ENCODE results near the gene SYTL2.
"Not testable (repeated sequence)": the region's sequence is repeated elsewhere in the genome, so short reads cannot be mapped to it uniquely, and the experiment has no call there.

Gene SYTL2

GRCh38 chr11:85810871-85811611 is at the start of gene SYTL2:
SYTL2 (minus strand) TSS chr11:85811141; CDS start chr11:85757725, 53,416 bp downstream.
- peak; percentile 79 for DNase-seq

- DNase-seq: not testable (repeated sequence)
These were observed 48.6 kb upstream of the SYTL2 start for GRCh38 chr11:85859541-85859940.

- DNase-seq: no peak
These were observed 46.2 kb upstream of the SYTL2 start for GRCh38 chr11:85857098-85857497.

GRCh38 chr11:85855341-85855656 is 44.4 kb upstream of the SYTL2 start, which contains the start of gene CCDC83:
CCDC83 (plus strand) TSS chr11:85855383; CDS start chr11:85865124, 9,741 bp downstream.
- no peak for DNase-seq

- peak; percentile 95 for DNase-seq
These were observed 43.8 kb upstream of the SYTL2 start for GRCh38 chr11:85854557-85855340.

- DNase-seq: no peak
These were observed 43.2 kb upstream of the SYTL2 start for GRCh38 chr11:85854212-85854556.

- not testable (repeated sequence) for DNase-seq
These were observed 42.6 kb upstream of the SYTL2 start for GRCh38 chr11:85853541-85853940.

GRCh38 chr11:85852754-85853153 is 41.8 kb upstream of the SYTL2 start:
- not testable (repeated sequence) for DNase-seq

GRCh38 chr11:85848556-85848955 is 37.6 kb upstream of the SYTL2 start:
- no peak for DNase-seq

GRCh38 chr11:85848006-85848405 is 37.1 kb upstream of the SYTL2 start:
- no peak for DNase-seq

GRCh38 chr11:85847436-85847835 is 36.5 kb upstream of the SYTL2 start:
- no peak for DNase-seq

- no peak for DNase-seq
These were observed 34.2 kb upstream of the SYTL2 start for GRCh38 chr11:85845124-85845631.

- no peak for DNase-seq
These were observed 33.6 kb upstream of the SYTL2 start for GRCh38 chr11:85844439-85845123.

- no peak for DNase-seq
These were observed 33.0 kb upstream of the SYTL2 start for GRCh38 chr11:85843929-85844328.

- not testable (repeated sequence) for DNase-seq
These were observed 30.0 kb upstream of the SYTL2 start for GRCh38 chr11:85840932-85841331.

GRCh38 chr11:85835729-85836128 is 24.8 kb upstream of the SYTL2 start:
- no peak for DNase-seq

- DNase-seq: no peak
These were observed 24.3 kb upstream of the SYTL2 start for GRCh38 chr11:85835263-85835662.

GRCh38 chr11:85831050-85831449 is 20.1 kb upstream of the SYTL2 start:
- no peak for DNase-seq

- no peak for DNase-seq
These were observed 18.2 kb upstream of the SYTL2 start for GRCh38 chr11:85829172-85829571.

- no peak for DNase-seq
These were observed 17.7 kb upstream of the SYTL2 start for GRCh38 chr11:85828640-85828978.

GRCh38 chr11:85827748-85828639 is 17.1 kb upstream of the SYTL2 start:
- DNase-seq: peak; percentile 75

- peak; percentile 29 for DNase-seq
These were observed 15.3 kb upstream of the SYTL2 start for GRCh38 chr11:85826116-85826855.
